Measurements from ENCODE around the gene DUSP6. TPM values are rescaled to one million over a fixed set of nuclear protein-coding genes. Genes with fewer than 3 reads are reported as not detected.
A peak's percentile ranks its signal among the peaks of the same experiment; 100 is the strongest.

DUSP6 gene
- total and polyA plus RNA-seq, 2 donors (not counting 1 experiment from before 2014, with no cell fraction given): 3.2 to 42.2 TPM

DNA sequence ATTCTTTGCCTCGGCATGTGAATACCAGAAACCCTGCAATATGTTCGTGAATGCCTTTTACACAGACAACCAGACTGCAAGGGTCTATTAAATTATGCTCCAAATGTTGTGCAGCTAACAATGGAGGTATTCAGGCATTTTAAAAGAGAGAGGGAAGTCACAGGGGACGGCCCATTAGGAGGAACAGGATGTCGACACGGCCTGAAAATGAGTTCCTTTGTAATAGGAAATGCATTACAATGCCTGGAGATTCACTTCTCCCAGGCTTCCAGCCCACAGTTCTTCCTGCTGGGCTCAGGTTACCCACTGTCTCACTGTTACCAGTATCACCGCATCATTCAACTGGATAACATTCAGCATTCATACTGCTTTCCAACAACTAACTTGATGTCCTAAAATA, 2.5 kb downstream of the DUSP6 start:
- H3K27me3 Mint-ChIP-seq: no peaks in the 10 kb centered on the region
- no peaks in the 10 kb centered on the region for H3K9me3 Mint-ChIP-seq (ENCODE audit: insufficient read depth)
- CTCF ChIA-PET: interaction anchor here (5.6 kb wide), 1 partner anchor 176 kb away, joined by 21 read pairs; the partner anchor contains the start of genes GALNT4 and POC1B
- peaks cover 12% of the 10 kb centered on the region for H3K79me2 ChIP-seq (ENCODE audit: control insufficient read depth, insufficient read depth, low read length)
- intact Hi-C loops (cut with micrococcal nuclease): loop anchor here (5.0 kb wide), 6 partner anchors 68 to 1313 kb away; partner anchors contain the start of genes ATP2B1, CEP290 and TMTC3
- H3K9me3 ChIP-seq (ENCODE audit: control extremely low read depth in 1 of 3, control insufficient read depth in 2 of 3, insufficient read depth in 1 of 3, low read length in 2 of 3): no peaks in the 10 kb centered on the region
- DNase-seq: peak; percentile 44
- H3K4me2 ChIP-seq (replicated peaks; ENCODE audit: low read depth, low read length, poor library complexity, severe bottlenecking): peak overlapping the region; percentile 95
- H2AFZ ChIP-seq (ENCODE audit: insufficient read depth, low read depth, low read length, poor library complexity, severe bottlenecking): peak overlapping the region; percentile 17
- H3K27me3 ChIP-seq (replicated peaks in 1 of 4; ENCODE audit: control extremely low read depth in 1 of 4, control insufficient read depth in 3 of 4, insufficient read depth in 4 of 4, low read length in 3 of 4): no peaks in the 10 kb centered on the region
- peaks cover 7% of the 10 kb centered on the region for H4K20me1 ChIP-seq (ENCODE audit: control insufficient read depth, insufficient read depth, low read length, poor library complexity, severe bottlenecking)
- no peaks in the 10 kb centered on the region for H3K36me3 ChIP-seq (replicated peaks in 1 of 2; ENCODE audit: control extremely low read depth in 1 of 2, control insufficient read depth in 1 of 2, extremely low read depth in 1 of 2, insufficient read depth in 2 of 2, low read length in 1 of 2)
- TF ChIP-seq, protein P1, sequence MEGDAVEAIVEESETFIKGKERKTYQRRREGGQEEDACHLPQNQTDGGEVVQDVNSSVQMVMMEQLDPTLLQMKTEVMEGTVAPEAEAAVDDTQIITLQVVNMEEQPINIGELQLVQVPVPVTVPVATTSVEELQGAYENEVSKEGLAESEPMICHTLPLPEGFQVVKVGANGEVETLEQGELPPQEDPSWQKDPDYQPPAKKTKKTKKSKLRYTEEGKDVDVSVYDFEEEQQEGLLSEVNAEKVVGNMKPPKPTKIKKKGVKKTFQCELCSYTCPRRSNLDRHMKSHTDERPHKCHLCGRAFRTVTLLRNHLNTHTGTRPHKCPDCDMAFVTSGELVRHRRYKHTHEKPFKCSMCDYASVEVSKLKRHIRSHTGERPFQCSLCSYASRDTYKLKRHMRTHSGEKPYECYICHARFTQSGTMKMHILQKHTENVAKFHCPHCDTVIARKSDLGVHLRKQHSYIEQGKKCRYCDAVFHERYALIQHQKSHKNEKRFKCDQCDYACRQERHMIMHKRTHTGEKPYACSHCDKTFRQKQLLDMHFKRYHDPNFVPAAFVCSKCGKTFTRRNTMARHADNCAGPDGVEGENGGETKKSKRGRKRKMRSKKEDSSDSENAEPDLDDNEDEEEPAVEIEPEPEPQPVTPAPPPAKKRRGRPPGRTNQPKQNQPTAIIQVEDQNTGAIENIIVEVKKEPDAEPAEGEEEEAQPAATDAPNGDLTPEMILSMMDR (IDR thresholded peaks at IDR 0.05): no peak
- no peak for TF ChIP-seq EZH2 (IDR thresholded peaks at IDR 0.05; ENCODE audit: borderline replicate concordance, insufficient read depth, low read depth, low read length, poor library complexity, severe bottlenecking)
- H3K4me1 ChIP-seq (ENCODE audit: control insufficient read depth in 2 of 2, insufficient read depth in 2 of 2, low read length in 2 of 2): peaks cover 55 to 63% of the 10 kb centered on the region in 2 donors
- ATAC-seq (ENCODE audit: low read depth): no peak
- H3K27ac Mint-ChIP-seq: peak overlapping the region; percentile 61
- POLR2A ChIA-PET: no interaction called here
- peak overlapping the region; percentile 97 for H3K4me3 Mint-ChIP-seq
- peak overlapping the region; percentile 78 for H3K9ac ChIP-seq (ENCODE audit: low read length)
- H3K27ac ChIP-seq (ENCODE audit: low read length in 2 of 2): peak overlapping the region; percentile 82 to 87
- H3K4me3 ChIP-seq (ENCODE audit: control extremely low read depth in 1 of 5, extremely low read depth in 1 of 5, insufficient read depth in 1 of 5, low read depth in 2 of 5, low read length in 4 of 5): peak overlapping the region; percentile 63 to 94 (median 78)
- peaks cover 83% of the 10 kb centered on the region for H3K4me1 Mint-ChIP-seq
- 17% methylated on average over 2 of the region's 6 CpGs for WGBS (ENCODE audit: insufficient coverage)

DNA sequence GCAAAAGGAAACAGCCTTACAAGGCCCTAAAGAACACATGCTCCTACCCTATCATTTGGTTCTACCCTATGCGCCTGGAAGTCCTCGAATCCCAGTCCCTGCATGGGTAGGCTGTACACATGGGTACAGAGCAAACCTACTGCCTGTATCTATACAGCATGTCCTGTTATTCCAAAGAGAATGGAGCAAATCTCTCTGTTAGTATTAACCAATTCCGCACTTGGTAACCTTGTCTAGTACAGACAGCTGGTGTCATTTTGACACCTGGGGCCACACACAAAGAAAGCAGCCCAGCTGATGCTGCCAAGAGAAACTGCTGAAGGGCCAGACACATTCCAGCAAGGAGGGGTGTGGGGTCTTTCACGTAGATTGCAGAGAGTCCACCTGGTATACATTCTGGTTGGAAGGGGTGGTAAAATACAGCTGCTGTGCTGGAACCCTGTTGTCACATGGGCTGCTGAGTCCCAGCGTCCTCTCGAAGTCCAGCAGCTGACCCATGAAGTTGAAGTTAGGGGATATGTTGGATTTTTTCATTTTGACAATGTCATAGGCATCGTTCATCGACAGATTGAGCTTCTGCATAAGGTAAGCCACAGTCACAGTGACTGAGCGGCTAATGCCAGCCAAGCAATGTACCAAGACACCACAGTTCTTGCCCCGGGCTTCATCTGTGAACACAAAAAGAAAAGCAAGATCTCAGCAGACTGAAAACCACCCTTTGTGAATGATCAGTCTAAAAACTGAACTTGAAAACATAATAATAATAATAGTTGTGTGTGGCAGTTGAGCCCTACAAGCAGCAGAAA, 3.2 kb downstream of the DUSP6 start:
- peak overlapping the region; percentile 78 for H3K9ac ChIP-seq (ENCODE audit: low read length)
- H3K79me2 ChIP-seq (ENCODE audit: control insufficient read depth, insufficient read depth, low read length): peaks cover 12% of the 10 kb centered on the region
- intact Hi-C loops (cut with micrococcal nuclease): loop anchor here (5.0 kb wide), 3 partner anchors 67 to 1312 kb away; partner anchors contain the start of genes CEP290 and TMTC3

More for the DNA sequence above, 3.2 kb downstream of the DUSP6 start:
- Histone ChIP-seq H3K27ac (ENCODE audit: low read length in 2 of 2) (peak overlapping the region in 1 of 2 donors; percentile 87), H4K20me1 (ENCODE audit: control insufficient read depth, insufficient read depth, low read length, poor library complexity, severe bottlenecking) (peaks cover 7% of the 10 kb centered on the region), H3K4me3 (ENCODE audit: control extremely low read depth in 1 of 5, extremely low read depth in 1 of 5, insufficient read depth in 1 of 5, low read depth in 2 of 5, low read length in 4 of 5) (peak overlapping the region in 2 of 5 experiments; percentile 91 to 94), H3K4me1 (ENCODE audit: control insufficient read depth in 2 of 2, insufficient read depth in 2 of 2, low read length in 2 of 2) (peaks cover 53 to 66% of the 10 kb centered on the region in 2 donors), H3K36me3 (replicated peaks in 1 of 2; ENCODE audit: control extremely low read depth in 1 of 2, control insufficient read depth in 1 of 2, extremely low read depth in 1 of 2, insufficient read depth in 2 of 2, low read length in 1 of 2) (no peaks in the 10 kb centered on the region), H3K27me3 (replicated peaks in 1 of 4; ENCODE audit: control extremely low read depth in 1 of 4, control insufficient read depth in 3 of 4, insufficient read depth in 4 of 4, low read length in 3 of 4) (no peaks in the 10 kb centered on the region), H3K9me3 (ENCODE audit: control extremely low read depth in 1 of 3, control insufficient read depth in 2 of 3, insufficient read depth in 1 of 3, low read length in 2 of 3) (no peaks in the 10 kb centered on the region), H2AFZ (ENCODE audit: insufficient read depth, low read depth, low read length, poor library complexity, severe bottlenecking) (peak overlapping the region; percentile 17), H3K4me2 (replicated peaks; ENCODE audit: low read depth, low read length, poor library complexity, severe bottlenecking) (peak overlapping the region; percentile 95)
- ChIA-PET POLR2A (no interaction called here), CTCF (interaction anchor here (5.6 kb wide), 1 partner anchor 177 kb away, joined by 21 read pairs; the partner anchor contains the start of genes GALNT4 and POC1B)
- peak; percentile 47 for DNase-seq
- Mint-ChIP-seq H3K27ac (peak overlapping the region; percentile 68), H3K4me1 (peaks cover 80% of the 10 kb centered on the region), H3K9me3 (ENCODE audit: insufficient read depth) (no peaks in the 10 kb centered on the region), H3K27me3 (no peaks in the 10 kb centered on the region), H3K4me3 (peak overlapping the region; percentile 27)
- WGBS (ENCODE audit: insufficient coverage): 43% methylated on average over 10 of the region's 10 CpGs
- ATAC-seq (ENCODE audit: low read depth): no peak
- no peak for TF ChIP-seq EZH2 (IDR thresholded peaks at IDR 0.05; ENCODE audit: borderline replicate concordance, insufficient read depth, low read depth, low read length, poor library complexity, severe bottlenecking)
- TF ChIP-seq, protein P1 (IDR thresholded peaks at IDR 0.05): no peak
